Heart right ventricle (tissue), 16 donors: Measurements from ENCODE around the gene CTDP1. TPM values are rescaled to one million over a fixed set of nuclear protein-coding genes. Genes with fewer than 3 reads are reported as not detected.

Experiments used
- ATAC-seq, 8 donors: fragments of 200-7000 bp; cut with Tn5 transposase; one replicate each; pipeline ENCODE4 v1.9.1; 2020; ENCODE audit warnings: mild to moderate bottlenecking in 8 of 8, moderate library complexity in 8 of 8, moderate number of reproducible peaks in 1 of 8
- DNase-seq, 2 donors: peaks; one replicate each; pipeline ENCODE4 v3.0.0-alpha.2; 2020
- H3K27ac ChIP-seq, 10 donors: fragments of 200-600 bp; sonication (generic) in 2 of 10; one replicate each; pipeline versions ENCODE4 v1.5.0 to v1.8.0; 2020 to 2022; ENCODE audit warnings: mild to moderate bottlenecking in 3 of 10
- H3K27me3 ChIP-seq, 7 donors: fragments of 200-600 bp; one replicate each; pipeline ENCODE4 v1.8.0; 2021 to 2022; ENCODE audit warnings: mild to moderate bottlenecking in 2 of 7
- H3K36me3 ChIP-seq, 9 donors: fragments of 200-600 bp; sonication (generic) in 1 of 9; one replicate each; pipeline versions ENCODE4 v1.5.0 to v1.8.0; 2020 to 2022; ENCODE audit warnings: mild to moderate bottlenecking in 2 of 9
- H3K4me1 ChIP-seq, 9 donors: fragments of 200-600 bp; sonication (generic) in 1 of 9; one replicate each; pipeline versions ENCODE4 v1.5.0 to v1.8.0; 2020 to 2022; ENCODE audit warnings: mild to moderate bottlenecking in 4 of 9
- H3K4me3 ChIP-seq, 10 donors: fragments of 200-600 bp; sonication (generic) in 2 of 10; one replicate each; pipeline versions ENCODE4 v1.5.0 to v1.8.0; 2020 to 2022; ENCODE audit warnings: mild to moderate bottlenecking in 7 of 10, moderate library complexity in 2 of 10
- H3K9me3 ChIP-seq, 11 donors: fragments of 200-600 bp in 10 of 11; sonication (generic) in 2 of 11; one replicate each; pipeline versions ENCODE4 v1.5.0 to v1.8.0; 2013 to 2022; ENCODE audit warnings: mild to moderate bottlenecking in 2 of 11, control low read depth in 1 of 11, moderate library complexity in 1 of 11
- CTCF ChIP-seq, 9 donors: fragments of 200-600 bp; sonication (generic) in 2 of 9; IDR thresholded peaks; one replicate each; pipeline versions ENCODE4 v1.5.0 to v1.8.0; 2021 to 2022; ENCODE audit warnings: antibody characterized with exemption in 9 of 9, mild to moderate bottlenecking in 5 of 9, moderate library complexity in 1 of 9
- WGBS, 2 donors: extraction: QIAGEN DNeasy Blood & Tissue Kit; methylation state at CpG; one replicate each; pipeline ENCODE4 v1.1.7; 2013; ENCODE audit warnings: inconsistent platforms in 1 of 2; 5-methylcytosine and 5-hydroxymethylcytosine counted together
- intact Hi-C, 10 donors: fragments of 100-400 bp; cut with DNase I; formaldehyde crosslinking; loops; one replicate each; pipeline versions ENCODE4 v1.11.1 to v1.14.2; 2022
- polyA plus RNA-seq, 2 donors: library from polyadenylated mRNA; stranded (reverse); fragments of 200-250 nt; gene quantifications; one replicate each; pipeline ENCODE4 v1.2.3, GENCODE V29; 2013
- total RNA-seq, 10 donors: library from RNA; stranded (reverse); fragmentation: NEBNext Ultra II Directional in 3 of 10; extraction: Animal tissue kit (Norgen Biotek cat#: 25700) in 3 of 10; gene quantifications; one replicate each; pipeline versions ENCODE4 v1.2.1 to v1.2.4, GENCODE V29; 2021 to 2023
- donor health status: Arrhythmogenic right ventricular cardiomyopathy.
- donor health status: ischemic (EF 13 %, LVEDD 7.1; RV severe dilation, severe dysfunction).
- donor health status: healthy with polysubstance abuse.
- donor health status: DM: no; HTN: yes; CAD: no.
- donor health status: DM: no; HTN: no; CAD: no.
- donor health status: ischemic (EF 25% LVEDD 6.9; RV normal size, moderate dysfunction).
- donor health status: ischemic (EF 25% LVEDD 5.7; RV mildly dilated, moderate dysfunction).
- donor health status: healthy.
- donor health status: DM: yes; HTN: yes; CAD: no.
- donor health status: Ischemic cardiomyopathy.
- donor health status: ischemic (EF 35%, LVEDD 5.7; RV mildly dilated, moderate dysfunction).
- donor health status: nonischemic (EF 11% LVEDD 7.7; RV severe dilation, severe dysfunction).
- donor health status: DM: yes; HTN: yes; CAD: no.
- donor health status: PGD.
- donor health status: ischemic (EF 29% LVEDD 5.4; RV normal size, mild dysfunction).
- donor health status: nonischemic (EF 23%, LVEDD 6.1; RV moderate dilation, normal function).

CTDP1 gene
- total and polyA plus RNA-seq, 12 donors: 6.8 to 12.5 (median 9.3) TPM

- no peak for TF ChIP-seq CTCF (IDR thresholded peaks at IDR 0.05)
- DNase-seq: peak in 1 of 2 donors; percentile 20
- intact Hi-C loops: no loop called here
- peak overlapping the region in 2 of 10 donors; percentile 22 to 42 for H3K27ac ChIP-seq
- H3K9me3 ChIP-seq: no peaks in the 10 kb centered on the region
- peak in 7 of 8 donors; percentile 30 to 63 (median 45) for ATAC-seq
- peaks cover 0 to 65% (median 15%) of the 10 kb centered on the region in 9 donors for H3K4me1 ChIP-seq
- 20 to 22% methylated on average over 21 of the region's 21 CpGs for WGBS, 2 donors
- peaks cover 18 to 82% (median 65%) of the 10 kb centered on the region in 7 donors for H3K27me3 ChIP-seq
- H3K36me3 ChIP-seq: no peaks in the 10 kb centered on the region
- peak overlapping the region in 2 of 10 donors; percentile 44 to 58 for H3K4me3 ChIP-seq
Observed at GRCh38 chr18:79796531-79797405, 117.2 kb downstream of the CTDP1 start.

- TF ChIP-seq CTCF (IDR thresholded peaks at IDR 0.05): peak in 6 of 9 donors; percentile 9 to 43 (median 28)
- peaks cover 0 to 55% (median 15%) of the 10 kb centered on the region in 9 donors for H3K4me1 ChIP-seq
- peak within 1 kb of the TSS; percentile 4 to 58 (median 33) for H3K4me3 ChIP-seq
- H3K36me3 ChIP-seq: no peaks in the 10 kb centered on the region
- intact Hi-C loops: no loop called here
- H3K27ac ChIP-seq: peak within 1 kb of the TSS in 2 of 10 donors; percentile 22 to 42
- ATAC-seq (peak; percentile 31 to 67 (median 55)), DNase-seq (no peak)
- 6 to 9% methylated on average over 52 to 92 of the region's 92 CpGs for WGBS, 2 donors
- no peaks in the 10 kb centered on the region for H3K9me3 ChIP-seq
- H3K27me3 ChIP-seq: peaks cover 12 to 82% (median 60%) of the 10 kb centered on the region in 7 donors
Observed at GRCh38 chr18:79797518-79798345, 118.1 kb downstream of the CTDP1 start, which contains the start of gene KCNG2. Gene KCNG2, plus strand, starts transcription at chr18:79797938. Its CDS starts 65,730 bp downstream, at chr18:79863668.

DNA sequence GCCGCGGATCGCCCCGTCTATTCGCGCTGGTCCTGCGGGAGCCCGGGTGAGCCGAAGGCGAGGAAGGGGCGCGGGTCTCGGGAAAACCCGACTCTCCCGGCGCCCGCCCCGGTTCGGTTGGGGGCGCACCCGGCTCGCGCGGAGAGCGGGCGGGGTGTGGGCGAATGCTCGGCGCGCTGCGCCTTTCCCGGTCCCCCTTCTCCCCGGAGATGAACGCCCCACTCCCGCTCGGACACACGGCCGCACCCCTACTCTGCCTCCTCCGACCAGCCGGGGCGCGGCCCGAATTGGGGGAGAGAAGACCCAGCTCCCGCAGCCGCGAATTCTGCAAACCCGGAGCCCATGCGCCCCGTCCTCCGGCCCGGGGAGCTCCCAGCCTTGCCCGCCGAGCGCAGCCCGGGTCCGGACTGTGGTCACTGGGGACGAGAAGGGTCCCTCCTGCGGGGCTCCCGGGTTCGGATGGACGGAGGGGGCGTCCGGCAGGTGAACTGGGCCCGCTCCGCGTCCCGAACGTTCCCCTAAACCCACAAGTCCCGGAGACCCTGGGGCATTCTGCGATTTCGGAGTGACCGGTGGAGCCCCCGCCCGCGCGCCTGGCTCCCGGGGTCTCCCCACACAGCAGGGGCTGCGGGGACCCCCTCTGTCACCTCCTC lies 118.9 kb downstream of the CTDP1 start:
- 0 to 1% methylated on average over 59 to 78 of the region's 78 CpGs for WGBS, 2 donors
- H3K4me3 ChIP-seq: peak overlapping the region; percentile 4 to 58 (median 33)
- peaks cover 0 to 48% (median 15%) of the 10 kb centered on the region in 9 donors for H3K4me1 ChIP-seq
- intact Hi-C loops: no loop called here
- no peaks in the 10 kb centered on the region for H3K9me3 ChIP-seq
- DNase-seq (no peak), ATAC-seq (no peak)
- TF ChIP-seq CTCF (IDR thresholded peaks at IDR 0.05): no peak
- H3K36me3 ChIP-seq: no peaks in the 10 kb centered on the region
- H3K27me3 ChIP-seq: peaks cover 12 to 79% (median 58%) of the 10 kb centered on the region in 7 donors
- peak overlapping the region in 1 of 10 donors; percentile 10 for H3K27ac ChIP-seq
